ENCODE measurements around the gene PTPRN2.

Gene PTPRN2

GRCh38 chr7:158029509-158029908, 558.1 kb downstream of the PTPRN2 start:
- peaks cover 11% of the 10 kb centered on the region for H3K9me3 ChIP-seq (replicated peaks; ENCODE audit: low read length)
- H3K4me1 ChIP-seq (ENCODE audit: control insufficient read depth, insufficient read depth, low read length), result no peaks in the 10 kb centered on the region
- H3K27me3 ChIP-seq (ENCODE audit: control insufficient read depth, insufficient read depth, low read length), result no peaks in the 10 kb centered on the region
- no peak overlapping the region for H3K4me2 ChIP-seq (ENCODE audit: low read length)
- no peak overlapping the region for H3K4me3 ChIP-seq (ENCODE audit: low read length)
- no peak overlapping the region for H3K9ac ChIP-seq (ENCODE audit: low read depth, low read length)
- H3K36me3 ChIP-seq (ENCODE audit: insufficient read depth, low read length), result no peaks in the 10 kb centered on the region

GRCh38 chr7:158028971-158029370, 558.7 kb downstream of the PTPRN2 start:
- Histone ChIP-seq H3K9ac (ENCODE audit: low read depth, low read length) (no peak overlapping the region), H3K4me2 (ENCODE audit: low read length) (no peak overlapping the region), H3K4me3 (ENCODE audit: low read length) (no peak overlapping the region), H3K27me3 (ENCODE audit: control insufficient read depth, insufficient read depth, low read length) (no peaks in the 10 kb centered on the region), H3K9me3 (replicated peaks; ENCODE audit: low read length) (peaks cover 11% of the 10 kb centered on the region), H3K36me3 (ENCODE audit: insufficient read depth, low read length) (no peaks in the 10 kb centered on the region), H3K4me1 (ENCODE audit: control insufficient read depth, insufficient read depth, low read length) (no peaks in the 10 kb centered on the region)

GRCh38 chr7:158028290-158028941, 559.2 kb downstream of the PTPRN2 start:
- Histone ChIP-seq H3K36me3 (ENCODE audit: insufficient read depth, low read length) (no peaks in the 10 kb centered on the region), H3K4me3 (ENCODE audit: low read length) (no peak overlapping the region), H3K9ac (ENCODE audit: low read depth, low read length) (no peak overlapping the region), H3K27me3 (ENCODE audit: control insufficient read depth, insufficient read depth, low read length) (no peaks in the 10 kb centered on the region), H3K4me2 (ENCODE audit: low read length) (no peak overlapping the region), H3K9me3 (replicated peaks; ENCODE audit: low read length) (peaks cover 11% of the 10 kb centered on the region), H3K4me1 (ENCODE audit: control insufficient read depth, insufficient read depth, low read length) (no peaks in the 10 kb centered on the region)

GRCh38 chr7:158027646-158028045, 560.0 kb downstream of the PTPRN2 start:
- Histone ChIP-seq H3K4me2 (ENCODE audit: low read length) (no peak overlapping the region), H3K4me3 (ENCODE audit: low read length) (no peak overlapping the region), H3K27me3 (ENCODE audit: control insufficient read depth, insufficient read depth, low read length) (no peaks in the 10 kb centered on the region), H3K36me3 (ENCODE audit: insufficient read depth, low read length) (no peaks in the 10 kb centered on the region), H3K9me3 (replicated peaks; ENCODE audit: low read length) (peaks cover 10% of the 10 kb centered on the region), H3K9ac (ENCODE audit: low read depth, low read length) (no peak overlapping the region), H3K4me1 (ENCODE audit: control insufficient read depth, insufficient read depth, low read length) (no peaks in the 10 kb centered on the region)

- no peaks in the 10 kb centered on the region for H3K27me3 ChIP-seq (ENCODE audit: control insufficient read depth, insufficient read depth, low read length)
- H3K36me3 ChIP-seq (ENCODE audit: insufficient read depth, low read length), result no peaks in the 10 kb centered on the region
- no peaks in the 10 kb centered on the region for H3K4me1 ChIP-seq (ENCODE audit: control insufficient read depth, insufficient read depth, low read length)
- H3K4me3 ChIP-seq (ENCODE audit: low read length), result no peak overlapping the region
- no peak overlapping the region for H3K4me2 ChIP-seq (ENCODE audit: low read length)
- peaks cover 4% of the 10 kb centered on the region for H3K9me3 ChIP-seq (replicated peaks; ENCODE audit: low read length)
- no peak overlapping the region for H3K9ac ChIP-seq (ENCODE audit: low read depth, low read length)
These were observed 560.9 kb downstream of the PTPRN2 start for GRCh38 chr7:158026636-158027265.

GRCh38 chr7:158025686-158026600, 561.7 kb downstream of the PTPRN2 start:
- Histone ChIP-seq H3K9ac (ENCODE audit: low read depth, low read length) (no peak overlapping the region), H3K4me3 (ENCODE audit: low read length) (no peak overlapping the region), H3K27me3 (ENCODE audit: control insufficient read depth, insufficient read depth, low read length) (no peaks in the 10 kb centered on the region), H3K36me3 (ENCODE audit: insufficient read depth, low read length) (no peaks in the 10 kb centered on the region), H3K4me1 (ENCODE audit: control insufficient read depth, insufficient read depth, low read length) (no peaks in the 10 kb centered on the region), H3K9me3 (replicated peaks; ENCODE audit: low read length) (peaks cover 7% of the 10 kb centered on the region), H3K4me2 (ENCODE audit: low read length) (no peak overlapping the region)

- no peak overlapping the region for H3K4me2 ChIP-seq (ENCODE audit: low read length)
- H3K36me3 ChIP-seq (ENCODE audit: insufficient read depth, low read length), result no peaks in the 10 kb centered on the region
- H3K4me3 ChIP-seq (ENCODE audit: low read length), result no peak overlapping the region
- H3K9ac ChIP-seq (ENCODE audit: low read depth, low read length), result no peak overlapping the region
- no peaks in the 10 kb centered on the region for H3K27me3 ChIP-seq (ENCODE audit: control insufficient read depth, insufficient read depth, low read length)
- peaks cover 15% of the 10 kb centered on the region for H3K9me3 ChIP-seq (replicated peaks; ENCODE audit: low read length)
- no peaks in the 10 kb centered on the region for H3K4me1 ChIP-seq (ENCODE audit: control insufficient read depth, insufficient read depth, low read length)
These were observed 562.7 kb downstream of the PTPRN2 start for GRCh38 chr7:158024881-158025280.

GRCh38 chr7:158024351-158024715, 563.3 kb downstream of the PTPRN2 start:
- Histone ChIP-seq H3K36me3 (ENCODE audit: insufficient read depth, low read length) (no peaks in the 10 kb centered on the region), H3K4me1 (ENCODE audit: control insufficient read depth, insufficient read depth, low read length) (no peaks in the 10 kb centered on the region), H3K4me3 (ENCODE audit: low read length) (no peak overlapping the region), H3K9me3 (replicated peaks; ENCODE audit: low read length) (peaks cover 17% of the 10 kb centered on the region), H3K4me2 (ENCODE audit: low read length) (no peak overlapping the region), H3K9ac (ENCODE audit: low read depth, low read length) (no peak overlapping the region), H3K27me3 (ENCODE audit: control insufficient read depth, insufficient read depth, low read length) (no peaks in the 10 kb centered on the region)

- Histone ChIP-seq H3K36me3 (ENCODE audit: insufficient read depth, low read length) (no peaks in the 10 kb centered on the region), H3K27me3 (ENCODE audit: control insufficient read depth, insufficient read depth, low read length) (no peaks in the 10 kb centered on the region), H3K4me3 (ENCODE audit: low read length) (no peak overlapping the region), H3K4me1 (ENCODE audit: control insufficient read depth, insufficient read depth, low read length) (no peaks in the 10 kb centered on the region), H3K9ac (ENCODE audit: low read depth, low read length) (no peak overlapping the region), H3K9me3 (replicated peaks; ENCODE audit: low read length) (peaks cover 17% of the 10 kb centered on the region), H3K4me2 (ENCODE audit: low read length) (no peak overlapping the region)
These were observed 563.8 kb downstream of the PTPRN2 start for GRCh38 chr7:158023681-158024350.

- Histone ChIP-seq H3K36me3 (ENCODE audit: insufficient read depth, low read length) (no peaks in the 10 kb centered on the region), H3K4me1 (ENCODE audit: control insufficient read depth, insufficient read depth, low read length) (no peaks in the 10 kb centered on the region), H3K9me3 (replicated peaks; ENCODE audit: low read length) (peaks cover 14% of the 10 kb centered on the region), H3K27me3 (ENCODE audit: control insufficient read depth, insufficient read depth, low read length) (no peaks in the 10 kb centered on the region), H3K4me3 (ENCODE audit: low read length) (no peak overlapping the region), H3K4me2 (ENCODE audit: low read length) (no peak overlapping the region), H3K9ac (ENCODE audit: low read depth, low read length) (no peak overlapping the region)
These were observed 564.5 kb downstream of the PTPRN2 start for GRCh38 chr7:158023157-158023556.

GRCh38 chr7:158022601-158023000, 565.0 kb downstream of the PTPRN2 start:
- no peaks in the 10 kb centered on the region for H3K4me1 ChIP-seq (ENCODE audit: control insufficient read depth, insufficient read depth, low read length)
- no peaks in the 10 kb centered on the region for H3K36me3 ChIP-seq (ENCODE audit: insufficient read depth, low read length)
- no peak overlapping the region for H3K4me3 ChIP-seq (ENCODE audit: low read length)
- H3K9me3 ChIP-seq (replicated peaks; ENCODE audit: low read length), result peaks cover 13% of the 10 kb centered on the region
- H3K27me3 ChIP-seq (ENCODE audit: control insufficient read depth, insufficient read depth, low read length), result no peaks in the 10 kb centered on the region
- H3K9ac ChIP-seq (ENCODE audit: low read depth, low read length), result no peak overlapping the region
- H3K4me2 ChIP-seq (ENCODE audit: low read length), result no peak overlapping the region
